Activated CD4-positive, alpha-beta memory T cell treated with anti-CD3 and anti-CD28 coated beads, Interleukin-2, amount 10 ng/mL, durations not matched to agents 7 days and 5 days (primary cell): ENCODE measurements around the gene NOPCHAP1. TPM values are rescaled to one million over a fixed set of nuclear protein-coding genes. Genes with fewer than 3 reads are reported as not detected.
"Not testable (repeated sequence)": the region's sequence is repeated elsewhere in the genome, so short reads cannot be mapped to it uniquely, and the experiment has no call there.

ENCODE experiments used
- CTCF ChIA-PET: fragments of 350-600 bp; sonication (Branson Sonifier 250); formaldehyde crosslinking; loops from one replicate; lab custom pipeline; 2021; ENCODE audit warnings: antibody characterized with exemption, inconsistent platforms; lab: Charles Lee
- POLR2A ChIA-PET: fragments of 350-600 bp; sonication (Branson Sonifier 250); formaldehyde crosslinking; loops from one replicate; lab custom pipeline; 2021; ENCODE audit warnings: antibody characterized with exemption; lab: Charles Lee
- DNase-seq: peaks from one replicate; pipeline ENCODE4 v3.0.0-alpha.2; 2020
- H3K27ac Mint-ChIP-seq: one replicate; pipeline ENCODE4 v1.8.0; 2021; ENCODE audit warnings: mild to moderate bottlenecking, mixed read lengths
- H3K27me3 Mint-ChIP-seq: one replicate; pipeline ENCODE4 v1.8.0; 2021; ENCODE audit warnings: mixed read lengths
- H3K36me3 Mint-ChIP-seq: one replicate; pipeline ENCODE4 v1.8.0; 2021; ENCODE audit warnings: low read depth, mixed read lengths
- H3K4me1 Mint-ChIP-seq: one replicate; pipeline ENCODE4 v1.8.0; 2021; ENCODE audit warnings: mixed read lengths
- H3K4me3 Mint-ChIP-seq: one replicate; pipeline ENCODE4 v1.8.0; 2021; ENCODE audit warnings: mild to moderate bottlenecking, mixed read lengths
- H3K9me3 Mint-ChIP-seq: one replicate; pipeline ENCODE4 v1.8.0; 2021; ENCODE audit warnings: mixed read lengths
- total RNA-seq, 2 experiments: library from RNA; stranded (reverse); gene quantifications; one replicate each; pipeline ENCODE4 v1.2.3, GENCODE V29; 2021

NOPCHAP1 gene
- 10 to 100 TPM; 10.3 to 12.0 TPM for total RNA-seq

- peaks cover 31% of the 10 kb centered on the region for H3K4me1 Mint-ChIP-seq
- H3K4me3 Mint-ChIP-seq: peak within 1 kb of the TSS; percentile 77
- DNase-seq: peak; percentile 87
- H3K27me3 Mint-ChIP-seq: peaks cover 5% of the 10 kb centered on the region
- CTCF ChIA-PET: interaction anchor here (1.0 to 1.6 kb wide), 3 partner anchors 45 to 603 kb away, joined by 3 to 6 read pairs (median 3); no protein-coding TSS in a partner anchor
- H3K27ac Mint-ChIP-seq: no peak within 1 kb of the TSS
- H3K9me3 Mint-ChIP-seq: no peaks in the 10 kb centered on the region
- POLR2A ChIA-PET: no interaction called here
- H3K36me3 Mint-ChIP-seq: peaks cover 25% of the 10 kb centered on the region
Measured at GRCh38 chr12:104986022-104986941, at the start of gene NOPCHAP1. Gene NOPCHAP1 (plus strand): TSS chr12:104986316. CDS start chr12:104986353, 37 bp downstream.

- ChIA-PET POLR2A (no interaction called here), CTCF (no interaction called here)
- no peak overlapping the region for H3K27ac Mint-ChIP-seq
- H3K36me3 Mint-ChIP-seq: no peaks in the 10 kb centered on the region
- H3K4me1 Mint-ChIP-seq: no peaks in the 10 kb centered on the region
- no peaks in the 10 kb centered on the region for H3K27me3 Mint-ChIP-seq
- no peak overlapping the region for H3K4me3 Mint-ChIP-seq
- no peaks in the 10 kb centered on the region for H3K9me3 Mint-ChIP-seq
- no peak for DNase-seq
Measured at GRCh38 chr12:104938371-104938770, 47.7 kb upstream of the NOPCHAP1 start.

GRCh38 chr12:104939089-104939488 is 47.0 kb upstream of the NOPCHAP1 start:
- CTCF ChIA-PET: no interaction called here
- H3K4me3 Mint-ChIP-seq: no peak overlapping the region
- H3K4me1 Mint-ChIP-seq: no peaks in the 10 kb centered on the region
- H3K27ac Mint-ChIP-seq: no peak overlapping the region
- peaks cover 5% of the 10 kb centered on the region for H3K9me3 Mint-ChIP-seq
- H3K27me3 Mint-ChIP-seq: no peaks in the 10 kb centered on the region
- no peak for DNase-seq
- no peaks in the 10 kb centered on the region for H3K36me3 Mint-ChIP-seq
- POLR2A ChIA-PET: no interaction called here

- no peak overlapping the region for H3K27ac Mint-ChIP-seq
- no peak overlapping the region for H3K4me3 Mint-ChIP-seq
- H3K36me3 Mint-ChIP-seq: no peaks in the 10 kb centered on the region
- no peaks in the 10 kb centered on the region for H3K27me3 Mint-ChIP-seq
- H3K4me1 Mint-ChIP-seq: no peaks in the 10 kb centered on the region
- DNase-seq: no peak
- ChIA-PET POLR2A (interaction anchor here (1.7 kb wide), 1 partner anchor 17 kb away, joined by 4 read pairs; the partner anchor contains the start of gene SLC41A2), CTCF (no interaction called here)
- H3K9me3 Mint-ChIP-seq: peaks cover 9% of the 10 kb centered on the region
Measured at GRCh38 chr12:104941454-104941853, 44.7 kb upstream of the NOPCHAP1 start.

GRCh38 chr12:104942075-104942474 is 44.0 kb upstream of the NOPCHAP1 start:
- DNase-seq: no peak
- no peaks in the 10 kb centered on the region for H3K27me3 Mint-ChIP-seq
- ChIA-PET CTCF (interaction anchor here (2.3 kb wide), 1 partner anchor 17 kb away, joined by 5 read pairs; no protein-coding TSS in a partner anchor), POLR2A (no interaction called here)
- no peak overlapping the region for H3K4me3 Mint-ChIP-seq
- H3K36me3 Mint-ChIP-seq: no peaks in the 10 kb centered on the region
- H3K9me3 Mint-ChIP-seq: peaks cover 9% of the 10 kb centered on the region
- H3K27ac Mint-ChIP-seq: no peak overlapping the region
- no peaks in the 10 kb centered on the region for H3K4me1 Mint-ChIP-seq

- POLR2A ChIA-PET: not testable (repeated sequence)
Measured at GRCh38 chr12:104943401-104943800, 42.7 kb upstream of the NOPCHAP1 start.

GRCh38 chr12:104944252-104944651 is 41.9 kb upstream of the NOPCHAP1 start:
- ChIA-PET POLR2A (no interaction called here), CTCF (interaction anchor here (0.9 to 2.3 kb wide), 2 partner anchors 15 to 812 kb away, joined by 3 to 5 read pairs; no protein-coding TSS in a partner anchor)
- Mint-ChIP-seq H3K4me3 (no peak overlapping the region), H3K27ac (no peak overlapping the region), H3K27me3 (no peaks in the 10 kb centered on the region), H3K9me3 (peaks cover 9% of the 10 kb centered on the region), H3K4me1 (no peaks in the 10 kb centered on the region), H3K36me3 (no peaks in the 10 kb centered on the region)
- no peak for DNase-seq

More at GRCh38 chr12:104943401-104943800, 42.7 kb upstream of the NOPCHAP1 start:
- H3K36me3 Mint-ChIP-seq, H3K9me3 Mint-ChIP-seq, H3K4me3 Mint-ChIP-seq, H3K27me3 Mint-ChIP-seq, H3K27ac Mint-ChIP-seq, H3K4me1 Mint-ChIP-seq, DNase-seq: not testable (repeated sequence)
- CTCF ChIA-PET: interaction anchor here (0.9 to 2.3 kb wide), 2 partner anchors 16 to 813 kb away, joined by 3 to 5 read pairs; no protein-coding TSS in a partner anchor

GRCh38 chr12:104948716-104949115 is 37.4 kb upstream of the NOPCHAP1 start:
- H3K27ac Mint-ChIP-seq, POLR2A ChIA-PET, H3K27me3 Mint-ChIP-seq, H3K4me1 Mint-ChIP-seq, H3K9me3 Mint-ChIP-seq, H3K4me3 Mint-ChIP-seq, H3K36me3 Mint-ChIP-seq, DNase-seq: not testable (repeated sequence)
- CTCF ChIA-PET: interaction anchor here (1.1 kb wide), 1 partner anchor 158 kb away, joined by 4 read pairs; no protein-coding TSS in a partner anchor

- H3K4me1 Mint-ChIP-seq: no peaks in the 10 kb centered on the region
- H3K4me3 Mint-ChIP-seq: no peak overlapping the region
- ChIA-PET POLR2A (no interaction called here), CTCF (no interaction called here)
- no peaks in the 10 kb centered on the region for H3K9me3 Mint-ChIP-seq
- H3K27me3 Mint-ChIP-seq: peaks cover 21% of the 10 kb centered on the region
- H3K36me3 Mint-ChIP-seq: no peaks in the 10 kb centered on the region
- H3K27ac Mint-ChIP-seq: no peak overlapping the region
- DNase-seq: no peak
Measured at GRCh38 chr12:104951759-104952509, 34.2 kb upstream of the NOPCHAP1 start.

GRCh38 chr12:104952816-104953215 is 33.3 kb upstream of the NOPCHAP1 start:
- no peak for DNase-seq
- ChIA-PET POLR2A (no interaction called here), CTCF (no interaction called here)
- no peaks in the 10 kb centered on the region for H3K36me3 Mint-ChIP-seq
- no peak overlapping the region for H3K4me3 Mint-ChIP-seq
- no peak overlapping the region for H3K27ac Mint-ChIP-seq
- H3K9me3 Mint-ChIP-seq: no peaks in the 10 kb centered on the region
- H3K4me1 Mint-ChIP-seq: peaks cover 6% of the 10 kb centered on the region
- H3K27me3 Mint-ChIP-seq: peaks cover 28% of the 10 kb centered on the region

- ChIA-PET POLR2A (no interaction called here), CTCF (no interaction called here)
- H3K9me3 Mint-ChIP-seq: no peaks in the 10 kb centered on the region
- no peak overlapping the region for H3K4me3 Mint-ChIP-seq
- H3K36me3 Mint-ChIP-seq: no peaks in the 10 kb centered on the region
- DNase-seq: no peak
- H3K27me3 Mint-ChIP-seq: peaks cover 28% of the 10 kb centered on the region
- H3K4me1 Mint-ChIP-seq: peaks cover 6% of the 10 kb centered on the region
- no peak overlapping the region for H3K27ac Mint-ChIP-seq
Measured at GRCh38 chr12:104953323-104953722, 32.8 kb upstream of the NOPCHAP1 start.

GRCh38 chr12:104955703-104956102 is 30.4 kb upstream of the NOPCHAP1 start:
- no peak for DNase-seq
- no peaks in the 10 kb centered on the region for H3K36me3 Mint-ChIP-seq
- no peaks in the 10 kb centered on the region for H3K9me3 Mint-ChIP-seq
- H3K27ac Mint-ChIP-seq: no peak overlapping the region
- H3K4me1 Mint-ChIP-seq: peaks cover 25% of the 10 kb centered on the region
- H3K27me3 Mint-ChIP-seq: peaks cover 33% of the 10 kb centered on the region
- no peak overlapping the region for H3K4me3 Mint-ChIP-seq
- CTCF ChIA-PET: interaction anchor here (1.2 kb wide), 1 partner anchor 574 kb away, joined by 3 read pairs; no protein-coding TSS in a partner anchor
- POLR2A ChIA-PET: no interaction called here
